HepG2 (cell line): Measurements from ENCODE around the gene CEBPA. TPM values are rescaled to one million over a fixed set of nuclear protein-coding genes. Genes with fewer than 3 reads are reported as not detected.

Source experiments
- ATAC-seq: fragments of 200-7000 bp; cut with Tn5 transposase; 3 replicates; pipeline ENCODE4 v1.9.1; 2020; ENCODE audit warnings: mild to moderate bottlenecking, moderate library complexity
- BruUV-seq: library from RNA; stranded (reverse); fragments of 400-500 nt; replicated peaks from 2 replicates; lab custom pipeline; 2021; lab: Mats Ljungman, UMichigan
- CTCF ChIA-PET: fragments of 300-600 bp; formaldehyde crosslinking; extraction: SDS; loops from one replicate; lab custom pipeline; 2021; ENCODE audit warnings: low total read pairs, inconsistent platforms, low intra/inter-chr PET ratio; lab: Yijun Ruan, JAX
- POLR2A ChIA-PET: fragments of 350-600 bp; sonication (Branson Sonifier 250); formaldehyde crosslinking; loops from one replicate; lab custom pipeline; 2020; ENCODE audit warnings: antibody characterized with exemption, inconsistent platforms; lab: Yijun Ruan, JAX
- DNase-seq: peaks from one replicate; pipeline ENCODE4 v3.0.0-alpha.2; 2015; ENCODE audit warnings: low spot score
- FAIRE-seq: peaks from 3 replicates; lab custom pipeline; 2011; peaks lifted over from hg19 to GRCh38; lab: Jason Lieb, UNC
- H2AFZ ChIP-seq: one replicate; pipeline ENCODE4 v1.6.1; 2011; ENCODE audit warnings: low read length, inconsistent platforms
- H3K27ac ChIP-seq: fragments of 300-600 bp; 3 replicates; pipeline ENCODE4 v1.8.0; 2011; ENCODE audit warnings: mixed run types, mild to moderate bottlenecking, mixed read lengths, low read length, inconsistent platforms; ENCODE audit not compliant: insufficient read depth; ENCODE audit errors: extremely low read length
- H3K27me3 ChIP-seq, 2 experiments: fragments of 200-600 bp in 1 of 2; 2 replicates in 1 of 2; 3 replicates in 1 of 2; pipeline versions ENCODE4 v1.6.0 to v1.8.0; 2011; ENCODE audit warnings: low read length in 2 of 2, mild to moderate bottlenecking in 2 of 2, moderate library complexity in 2 of 2, inconsistent platforms in 1 of 2; ENCODE audit not compliant: insufficient read depth in 2 of 2, control insufficient read depth in 1 of 2
- H3K36me3 ChIP-seq, 2 experiments: fragments of 200-600 bp in 1 of 2; replicated peaks in 1 of 2; 2 replicates in 1 of 2; 3 replicates in 1 of 2; pipeline versions ENCODE4 v1.5.1 to v1.8.0; 2011; ENCODE audit warnings: low read length in 2 of 2, inconsistent platforms in 1 of 2; ENCODE audit not compliant: insufficient read depth in 2 of 2, control insufficient read depth in 1 of 2
- H3K4me1 ChIP-seq: 2 replicates; pipeline ENCODE4 v1.5.1; 2012; ENCODE audit warnings: low read length, inconsistent platforms; ENCODE audit not compliant: insufficient read depth
- H3K4me2 ChIP-seq: 2 replicates; pipeline ENCODE4 v1.6.0; 2011; ENCODE audit warnings: low read depth, low read length, inconsistent platforms
- H3K4me3 ChIP-seq, 3 experiments: fragments of 200-600 bp in 1 of 3; sonication (generic), shearing (Covaris generic) in 1 of 3; replicated peaks in 1 of 3; 2 replicates each; pipeline ENCODE4 v1.5.1; 2011 to 2016; ENCODE audit warnings: low read length in 3 of 3, inconsistent platforms in 2 of 3, low read depth in 2 of 3, mild to moderate bottlenecking in 2 of 3, control low read depth in 1 of 3, mixed read lengths in 1 of 3; ENCODE audit not compliant: insufficient read depth in 1 of 3
- H3K79me2 ChIP-seq: one replicate; pipeline ENCODE4 v1.6.1; 2011; ENCODE audit warnings: low read length, inconsistent platforms; ENCODE audit not compliant: insufficient read depth
- H3K9ac ChIP-seq: 2 replicates; pipeline ENCODE4 v1.6.0; 2011; ENCODE audit warnings: mild to moderate bottlenecking, low read depth, low read length, inconsistent platforms; ENCODE audit not compliant: insufficient read depth
- H3K9me3 ChIP-seq: 2 replicates; pipeline ENCODE4 v1.5.1; 2012; ENCODE audit warnings: mild to moderate bottlenecking, low read length
- H4K20me1 ChIP-seq: 2 replicates; pipeline ENCODE4 v1.6.0; 2011; ENCODE audit warnings: inconsistent platforms, mild to moderate bottlenecking, low read length, moderate library complexity; ENCODE audit not compliant: insufficient read depth
- EEA1 ChIP-seq: sonication (generic); formaldehyde crosslinking; IDR thresholded peaks from 2 replicates; pipeline ENCODE4 v1.5.1; 2020; ENCODE audit warnings: mild to moderate bottlenecking, missing genetic modification reagents, borderline replicate concordance
- KAT8 ChIP-seq: IDR thresholded peaks from 2 replicates; pipeline ENCODE4 v1.6.1; 2016; ENCODE audit warnings: missing genetic modification reagents, missing compliant biosample characterization
- NR2F6 ChIP-seq, 2 experiments: IDR thresholded peaks; 2 replicates each; pipeline ENCODE4 v1.6.1; 2016; ENCODE audit warnings: antibody characterized with exemption in 1 of 2, mild to moderate bottlenecking in 1 of 2
- ZNF121 ChIP-seq: sonication (generic); formaldehyde crosslinking; IDR thresholded peaks from 2 replicates; pipeline ENCODE4 v1.5.0; 2020; ENCODE audit warnings: mild to moderate bottlenecking, missing genetic modification reagents
- WGBS: methylation state at CpG from one replicate; pipeline ENCODE4 v1.1.6; 2017; ENCODE audit warnings: low lambda C conversion rate; 5-methylcytosine and 5-hydroxymethylcytosine counted together
- in situ Hi-C: cut with HindIII; loops from 2 replicates; pipeline ENCODE4 v1.10.0; 2017; ENCODE audit warnings: low pct_unique_long_range_greater_than_20kb; ENCODE audit not compliant: extremely low pct_ligation_motif_present
- intact Hi-C: fragments of 100-400 bp; cut with micrococcal nuclease; formaldehyde crosslinking; loops from one replicate; pipeline ENCODE4 v1.10.0; 2022; ENCODE audit not compliant: unreplicated experiment
- polyA plus RNA-seq, 8 experiments: library from polyadenylated mRNA; depleted of rRNA in 3 of 8; stranded (reverse) in 7 of 8; unstranded in 1 of 8; fragments of >200 nt; fragmentation: Illumina TruSeq in 4 of 8; extraction: Trizol in 4 of 8; gene quantifications; 2 replicates each; pipeline versions ENCODE4 v1.2.1 to v1.2.3, GENCODE V29; 2011 to 2016; ENCODE audit warnings: low read depth in 4 of 8, missing spikeins in 1 of 8, mixed read lengths in 1 of 8; ENCODE audit not compliant: insufficient read depth in 1 of 8
- total RNA-seq, 5 experiments: library from RNA; depleted of rRNA; stranded (reverse); fragments of >200 nt; fragmentation: Illumina TruSeq; extraction: Trizol; gene quantifications; 2 replicates each; pipeline ENCODE4 v1.2.3, GENCODE V29; 2016; ENCODE audit warnings: low read depth in 1 of 5
- TF ChIP-seq, protein P1 (sequence below): sonication (generic); formaldehyde crosslinking; IDR thresholded peaks from 2 replicates; pipeline ENCODE4 v1.5.1; 2020; ENCODE audit warnings: mild to moderate bottlenecking, missing genetic modification reagents, moderate library complexity

CEBPA gene
- total and polyA plus RNA-seq, 2 of the 13 experiments (the other 11 are each of a cell fraction or from before 2014, with no cell fraction given): 24.8 to 103 TPM

DNA sequence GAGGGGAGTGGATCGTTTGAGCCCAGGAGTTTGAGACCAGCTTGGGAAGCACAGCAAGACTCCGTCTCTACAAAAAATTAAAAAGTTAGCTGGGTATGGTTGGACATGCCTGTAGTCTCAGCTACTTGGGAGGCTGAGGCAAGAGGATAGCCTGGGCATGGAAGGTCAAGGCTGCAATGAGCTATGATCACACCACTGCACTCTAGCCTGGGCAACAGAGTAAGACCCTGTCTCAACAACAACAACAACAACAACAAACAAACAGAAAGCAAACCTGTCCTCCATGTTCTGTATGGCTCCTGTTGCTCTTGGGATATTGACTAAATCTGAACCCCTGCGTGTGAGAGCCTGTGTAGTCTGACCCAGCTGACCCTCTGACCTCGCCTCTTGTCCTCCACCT, 14.9 kb downstream of the CEBPA start:
- in situ Hi-C loops: no loop called here
- no peak overlapping the region for H3K9ac ChIP-seq
- ATAC-seq (no peak), FAIRE-seq (no peak), DNase-seq (no peak)
- no peak overlapping the region for H3K4me3 ChIP-seq
- H3K36me3 ChIP-seq: no peaks in the 10 kb centered on the region
- H3K27me3 ChIP-seq: no peaks in the 10 kb centered on the region
- no peak overlapping the region for H3K27ac ChIP-seq
- peaks cover 6% of the 10 kb centered on the region; the same call in 1 of the 2 replicates for H3K9me3 ChIP-seq
- no peak overlapping the region for H3K4me2 ChIP-seq
- ChIA-PET POLR2A (interaction anchor here (0.8 to 3.1 kb wide), 2 partner anchors 9 to 14 kb away, joined by 3 to 11 read pairs; no protein-coding TSS in a partner anchor), CTCF (no interaction called here)
- 72% methylated on average over 4 of the region's 4 CpGs for WGBS
- H4K20me1 ChIP-seq: no peaks in the 10 kb centered on the region
- no TSS peak for BruUV-seq
- H2AFZ ChIP-seq: no peak overlapping the region
- no peaks in the 10 kb centered on the region for H3K79me2 ChIP-seq
- intact Hi-C loops: no loop called here
- peaks cover 77% of the 10 kb centered on the region for H3K4me1 ChIP-seq
- TF ChIP-seq ZNF121 (peak; percentile 52; the same call in 1 of the 2 replicates), NR2F6 (IDR thresholded peaks at IDR 0.05) (peak; percentile 10; the same call in 1 of the 2 replicates), NR2F6 (CRISPR knock-in tag; IDR thresholded peaks at IDR 0.05) (no peak), EEA1 (CRISPR knock-in tag) (no peak)

DNA sequence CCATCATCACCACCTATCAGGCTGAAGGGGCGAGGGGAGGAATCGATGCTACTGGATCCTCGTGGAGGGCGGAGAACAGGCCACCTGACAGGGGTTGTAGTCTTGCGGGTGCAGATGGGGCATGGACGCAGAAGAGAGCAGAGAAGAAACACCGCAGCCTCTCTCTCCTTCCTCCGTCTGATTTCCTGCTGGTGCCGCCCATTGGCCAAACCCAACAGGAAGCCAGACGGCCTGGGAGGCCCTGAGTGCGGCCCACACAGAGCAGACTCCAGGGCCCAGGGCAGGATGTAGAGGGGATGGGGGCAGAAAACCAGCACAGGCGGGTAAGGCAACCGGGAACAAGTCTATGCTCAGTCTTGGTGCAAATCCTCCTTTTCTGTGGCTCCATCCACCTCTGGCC, 15.4 kb downstream of the CEBPA start:
- in situ Hi-C loops (no loop called here), intact Hi-C loops (no loop called here)
- ChIA-PET POLR2A (interaction anchor here (0.8 to 3.1 kb wide), 2 partner anchors 8 to 15 kb away, joined by 3 to 11 read pairs; no protein-coding TSS in a partner anchor), CTCF (no interaction called here)
- no peak for TF ChIP-seq KAT8 (CRISPR knock-in tag)
- TF ChIP-seq, protein P1, sequence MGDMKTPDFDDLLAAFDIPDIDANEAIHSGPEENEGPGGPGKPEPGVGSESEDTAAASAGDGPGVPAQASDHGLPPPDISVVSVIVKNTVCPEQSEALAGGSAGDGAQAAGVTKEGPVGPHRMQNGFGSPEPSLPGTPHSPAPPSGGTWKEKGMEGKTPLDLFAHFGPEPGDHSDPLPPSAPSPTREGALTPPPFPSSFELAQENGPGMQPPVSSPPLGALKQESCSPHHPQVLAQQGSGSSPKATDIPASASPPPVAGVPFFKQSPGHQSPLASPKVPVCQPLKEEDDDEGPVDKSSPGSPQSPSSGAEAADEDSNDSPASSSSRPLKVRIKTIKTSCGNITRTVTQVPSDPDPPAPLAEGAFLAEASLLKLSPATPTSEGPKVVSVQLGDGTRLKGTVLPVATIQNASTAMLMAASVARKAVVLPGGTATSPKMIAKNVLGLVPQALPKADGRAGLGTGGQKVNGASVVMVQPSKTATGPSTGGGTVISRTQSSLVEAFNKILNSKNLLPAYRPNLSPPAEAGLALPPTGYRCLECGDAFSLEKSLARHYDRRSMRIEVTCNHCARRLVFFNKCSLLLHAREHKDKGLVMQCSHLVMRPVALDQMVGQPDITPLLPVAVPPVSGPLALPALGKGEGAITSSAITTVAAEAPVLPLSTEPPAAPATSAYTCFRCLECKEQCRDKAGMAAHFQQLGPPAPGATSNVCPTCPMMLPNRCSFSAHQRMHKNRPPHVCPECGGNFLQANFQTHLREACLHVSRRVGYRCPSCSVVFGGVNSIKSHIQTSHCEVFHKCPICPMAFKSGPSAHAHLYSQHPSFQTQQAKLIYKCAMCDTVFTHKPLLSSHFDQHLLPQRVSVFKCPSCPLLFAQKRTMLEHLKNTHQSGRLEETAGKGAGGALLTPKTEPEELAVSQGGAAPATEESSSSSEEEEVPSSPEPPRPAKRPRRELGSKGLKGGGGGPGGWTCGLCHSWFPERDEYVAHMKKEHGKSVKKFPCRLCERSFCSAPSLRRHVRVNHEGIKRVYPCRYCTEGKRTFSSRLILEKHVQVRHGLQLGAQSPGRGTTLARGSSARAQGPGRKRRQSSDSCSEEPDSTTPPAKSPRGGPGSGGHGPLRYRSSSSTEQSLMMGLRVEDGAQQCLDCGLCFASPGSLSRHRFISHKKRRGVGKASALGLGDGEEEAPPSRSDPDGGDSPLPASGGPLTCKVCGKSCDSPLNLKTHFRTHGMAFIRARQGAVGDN (CRISPR knock-in tag): peak; percentile 34; the same call in 1 of the 2 replicates
- no peaks in the 10 kb centered on the region for H3K27me3 ChIP-seq
- no TSS peak for BruUV-seq
- H4K20me1 ChIP-seq: no peaks in the 10 kb centered on the region
- no peak overlapping the region for H3K4me2 ChIP-seq
- 97% methylated on average over 13 of the region's 13 CpGs for WGBS
- no peak overlapping the region for H2AFZ ChIP-seq
- no peaks in the 10 kb centered on the region for H3K79me2 ChIP-seq
- no peak for ATAC-seq
- DNase-seq: no peak
- H3K27ac ChIP-seq: no peak overlapping the region
- H3K36me3 ChIP-seq: no peaks in the 10 kb centered on the region
- no peak for FAIRE-seq
- peaks cover 71% of the 10 kb centered on the region for H3K4me1 ChIP-seq
- peaks cover 6% of the 10 kb centered on the region; the same call in 1 of the 2 replicates for H3K9me3 ChIP-seq
- H3K9ac ChIP-seq: no peak overlapping the region
- no peak overlapping the region for H3K4me3 ChIP-seq
